ENCODE data around the gene MED25. TPM values are rescaled to one million over a fixed set of nuclear protein-coding genes. Genes with fewer than 3 reads are reported as not detected.

The MED25 gene
- total and polyA plus RNA-seq, 9 of the 15 experiments (the other 6 are each of a cell fraction or from before 2014, with no cell fraction given) = 4.1 to 93.9 (median 19.3) TPM

- Histone ChIP-seq H3K4me3 (no peak overlapping the region), H2AFZ (ENCODE audit: low read depth, low read length) (no peak overlapping the region), H3K9me3 (replicated peaks; ENCODE audit: control insufficient read depth, insufficient read depth, low read depth, low read length) (no peaks in the 10 kb centered on the region), H3K36me3 (ENCODE audit: control insufficient read depth, insufficient read depth, low read length) (peaks cover 44% of the 10 kb centered on the region), H3K9ac (ENCODE audit: insufficient read depth in 1 of 2, low read depth in 2 of 2, low read length in 2 of 2) (peak overlapping the region in 1 of 2 experiments; percentile 99; a peak in 2 of 4 replicates), H3K4me2 (ENCODE audit: insufficient read depth, low read length) (no peak overlapping the region), H3K27me3 (ENCODE audit: control insufficient read depth in 2 of 2, insufficient read depth in 2 of 2, low read length in 2 of 2) (no peaks in the 10 kb centered on the region), H3K4me1 (replicated peaks in 1 of 2; ENCODE audit: control insufficient read depth in 2 of 2, insufficient read depth in 2 of 2, low read length in 2 of 2) (peaks cover 19 to 79% of the 10 kb centered on the region in 2 experiments), H3K9me1 (ENCODE audit: control insufficient read depth, insufficient read depth, low read length) (peaks cover 4% of the 10 kb centered on the region), H3K27ac (ENCODE audit: extremely low read depth, low read depth, low read length) (no peak overlapping the region), H4K20me1 (replicated peaks; ENCODE audit: control insufficient read depth, insufficient read depth, low read length) (no peaks in the 10 kb centered on the region), H3K79me2 (ENCODE audit: control insufficient read depth, insufficient read depth, low read length) (peaks cover 43% of the 10 kb centered on the region)
- CTCF ChIA-PET (ENCODE audit: low intra/inter-chr PET ratio) = no interaction called here
- BruUV-seq (replicated peaks) = no TSS peak
- in situ Hi-C loops (cut with MboI) (loop anchor here (10.0 kb wide), 1 partner anchor 379 kb away; the partner anchor contains the start of gene RPS11), intact Hi-C loops (cut with micrococcal nuclease) (loop anchor here (10.0 kb wide), 1 partner anchor 159 kb away; no protein-coding TSS in a partner anchor)
- FAIRE-seq (no peak), ATAC-seq (no peak), DNase-seq (ENCODE audit: extremely low read depth in 1 of 4, low spot score in 3 of 4) (no peak)
- POLR2A ChIA-PET = no interaction called here
- WGBS (ENCODE audit: insufficient coverage, low coverage, missing lambda C conversion rate) = 87% methylated on average over 10 of the region's 10 CpGs
- TF ChIP-seq ZNF717 (CRISPR knock-in tag; IDR thresholded peaks at IDR 0.05) (no peak), CBX1 (IDR thresholded peaks at IDR 0.05; ENCODE audit: low read depth) (no peak), MYNN (IDR thresholded peaks at IDR 0.05) (no peak), MYNN (CRISPR knock-in tag; IDR thresholded peaks at IDR 0.05) (no peak), RBFOX2 (IDR thresholded peaks at IDR 0.05; ENCODE audit: low read depth, low read length) (no peak), NR1H2 (CRISPR knock-in tag; IDR thresholded peaks at IDR 0.05) (no peak), ZBTB43 (CRISPR knock-in tag; IDR thresholded peaks at IDR 0.05) (no peak), YY1 (IDR thresholded peaks at IDR 0.05; ENCODE audit: borderline replicate concordance in 1 of 3, control insufficient read depth in 1 of 3, extremely low read depth in 1 of 3, insufficient read depth in 3 of 3, insufficient read length in 1 of 3, insufficient replicate concordance in 2 of 3, low read depth in 1 of 3, low read length in 2 of 3) (no peak), MBD2 (IDR thresholded peaks at IDR 0.05; ENCODE audit: borderline replicate concordance, low read depth) (no peak), BRCA1 (IDR thresholded peaks at IDR 0.05) (no peak), BRCA1 (CRISPR knock-in tag; IDR thresholded peaks at IDR 0.05) (no peak), FIP1L1 (IDR thresholded peaks at IDR 0.05; ENCODE audit: low read depth, low read length, poor library complexity, severe bottlenecking) (no peak), ARID3A (IDR thresholded peaks at IDR 0.05; ENCODE audit: borderline replicate concordance, low read depth, low read length) (no peak), ZNF431 (CRISPR knock-in tag; IDR thresholded peaks at IDR 0.05) (no peak), MTA2 (IDR thresholded peaks at IDR 0.05; ENCODE audit: low read depth) (no peak), SMARCE1 (IDR thresholded peaks at IDR 0.05) (no peak), ZFPM2 (CRISPR knock-in tag; IDR thresholded peaks at IDR 0.05) (no peak), CBFA2T3 (IDR thresholded peaks at IDR 0.05) (no peak), AFF4 (CRISPR knock-in tag; IDR thresholded peaks at IDR 0.05) (no peak)
Measured at GRCh38 chr19:49873834-49874233, 55.7 kb downstream of the MED25 start.

All from K562 (cell line).